ENCODE measurements around the gene PEAR1. TPM values are rescaled to one million over a fixed set of nuclear protein-coding genes. Genes with fewer than 3 reads are reported as not detected.

PEAR1 gene
- total RNA-seq, 2 donors from 2014 or later = 2.0 to 2.9 TPM

DNA sequence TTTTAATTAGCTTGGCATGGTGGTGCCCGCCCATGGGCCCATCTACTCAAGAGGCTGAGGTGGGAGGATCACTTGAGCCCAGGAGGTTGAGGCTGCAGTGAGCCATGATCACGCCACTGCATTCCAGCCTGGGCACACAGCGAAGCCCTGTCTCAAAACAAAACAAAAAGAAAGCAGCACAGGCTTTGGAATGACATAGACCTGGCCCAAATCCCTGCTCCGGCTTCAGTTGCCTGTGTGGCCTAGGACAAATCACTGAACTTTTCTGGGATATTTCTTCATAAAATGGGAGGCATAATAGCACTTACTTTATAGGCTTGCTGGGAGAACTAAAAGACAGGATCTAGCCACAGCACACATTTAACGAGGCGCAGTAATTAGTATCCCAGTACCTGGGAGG lies 2.4 kb downstream of the PEAR1 start:
- DNase-seq = no peak
- no peak for ATAC-seq
- intact Hi-C loops (cut with DNase I, micrococcal nuclease) = no loop called here

DNA sequence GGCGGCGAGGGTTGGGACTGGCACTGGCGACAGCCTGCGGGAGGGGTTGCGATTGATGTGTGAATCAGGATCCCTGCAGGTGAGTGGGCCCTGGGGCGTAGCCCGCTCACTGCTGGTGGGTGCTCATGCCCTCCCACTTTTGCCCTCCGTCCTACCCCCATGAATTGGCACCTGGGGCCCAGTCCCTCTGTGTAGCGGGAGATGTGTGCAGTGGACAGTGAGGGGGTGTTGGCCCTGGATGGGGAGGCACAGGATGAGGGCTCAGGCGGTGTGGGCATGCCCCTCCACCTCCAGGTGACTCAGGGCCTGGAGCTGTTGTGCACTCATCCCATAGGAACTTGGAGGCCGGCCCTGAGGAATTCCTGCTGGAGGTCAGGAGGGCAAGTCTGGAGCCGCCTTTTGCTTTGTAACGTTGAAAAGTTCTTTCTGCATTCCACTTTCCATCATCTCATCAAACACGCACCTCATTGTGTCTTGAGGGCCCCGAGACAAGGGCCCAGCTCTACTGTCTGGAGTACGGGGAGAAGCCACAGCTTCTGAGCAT lies 3.0 kb downstream of the PEAR1 start:
- intact Hi-C loops (cut with DNase I, micrococcal nuclease) = no loop called here
- DNase-seq = no peak
- ATAC-seq = no peak

DNA sequence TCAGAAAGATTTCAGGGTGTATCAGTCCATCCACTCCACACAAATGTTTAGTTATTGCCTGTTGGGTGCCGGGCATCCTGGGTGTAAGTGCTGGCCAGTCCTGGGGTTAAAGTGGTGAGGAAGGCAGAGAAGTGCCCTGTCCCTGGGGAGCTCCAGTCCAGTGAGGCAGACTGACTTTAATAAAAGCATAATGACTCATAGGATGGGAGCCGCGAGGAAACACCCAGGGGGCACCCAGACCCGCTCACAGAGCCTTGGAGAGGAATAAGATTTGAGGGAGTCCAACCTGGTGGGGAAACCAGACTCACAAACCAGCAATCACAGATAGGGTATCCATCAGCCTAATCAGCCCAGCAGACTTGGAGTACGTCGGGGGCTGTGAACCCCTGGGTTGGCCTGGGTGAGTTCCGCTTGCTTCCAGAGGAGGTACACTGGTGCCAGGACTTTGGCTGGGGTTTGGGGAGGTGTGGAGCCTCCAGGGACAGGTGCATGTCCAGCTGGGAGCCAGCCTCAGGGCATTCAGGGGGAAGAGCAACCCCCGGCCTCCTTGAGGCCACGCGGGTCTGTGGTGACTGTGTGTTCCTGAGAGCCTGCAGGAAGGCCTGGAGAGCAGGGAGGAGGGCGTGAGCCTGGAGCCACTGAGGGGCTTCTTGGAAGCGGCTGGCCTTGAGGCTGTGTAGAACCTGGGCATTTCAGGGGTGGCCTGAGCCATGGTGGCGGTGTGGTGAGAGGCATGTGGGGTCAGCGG lies 3.7 kb downstream of the PEAR1 start:
- DNase-seq (no peak), ATAC-seq (no peak)
- intact Hi-C loops (cut with DNase I, micrococcal nuclease) = no loop called here

DNA sequence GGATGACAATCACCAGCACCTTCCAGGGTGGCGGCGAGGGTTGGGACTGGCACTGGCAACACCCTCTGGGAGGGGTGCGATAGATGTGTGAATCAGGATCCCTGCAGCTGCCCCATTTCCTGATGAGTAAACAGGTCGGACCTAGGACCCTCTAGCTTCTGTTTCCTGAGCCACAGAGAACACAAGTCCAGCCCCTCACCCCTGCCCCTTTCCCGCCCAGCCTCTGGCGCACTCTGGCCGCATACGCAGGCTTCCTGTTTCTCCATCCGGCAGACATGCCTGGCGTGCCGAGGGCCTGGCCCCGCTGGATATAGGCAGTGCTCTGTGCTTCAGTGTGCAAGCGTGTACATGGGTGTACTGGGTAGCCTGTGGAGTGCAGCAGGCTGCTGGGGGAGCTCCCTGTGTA lies 4.6 kb downstream of the PEAR1 start:
- ATAC-seq (no peak), DNase-seq (no peak)
- intact Hi-C loops (cut with DNase I, micrococcal nuclease) = no loop called here

DNA sequence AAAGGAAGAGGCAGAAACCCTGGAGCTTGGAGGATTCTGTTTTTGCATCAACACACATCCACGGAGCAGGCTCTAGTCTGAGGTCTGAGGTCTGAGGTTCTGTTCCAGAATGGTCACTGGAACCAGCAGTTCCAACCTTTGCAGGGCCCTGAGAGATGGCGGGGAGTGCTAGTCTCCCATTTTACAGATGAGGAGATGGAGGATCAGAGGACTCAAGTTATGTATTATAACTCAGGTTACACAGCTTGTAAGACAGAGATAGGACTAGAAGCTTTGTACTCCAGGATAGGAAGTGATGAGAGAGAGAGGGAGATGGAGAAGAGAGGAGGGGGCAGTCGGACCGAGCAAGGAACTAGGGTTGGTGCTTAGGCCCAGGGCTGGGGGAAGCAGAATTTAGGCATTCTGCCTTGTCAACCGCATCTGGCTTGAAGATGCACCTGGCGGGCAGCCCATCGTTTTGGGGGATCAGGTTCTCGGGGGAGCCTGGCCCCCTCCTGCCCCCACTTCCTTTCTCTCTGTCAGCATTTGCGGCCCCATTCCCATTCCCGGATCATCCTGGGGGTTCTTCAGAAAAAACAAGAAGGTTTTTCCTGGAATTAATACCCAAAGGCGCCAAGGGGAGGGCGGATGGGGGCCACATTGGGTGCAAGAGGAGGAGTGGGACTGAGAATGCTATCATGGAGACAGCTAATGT lies 5.6 kb downstream of the PEAR1 start:
- ATAC-seq = no peak
- DNase-seq = no peak
- intact Hi-C loops (cut with DNase I, micrococcal nuclease) = no loop called here

DNA sequence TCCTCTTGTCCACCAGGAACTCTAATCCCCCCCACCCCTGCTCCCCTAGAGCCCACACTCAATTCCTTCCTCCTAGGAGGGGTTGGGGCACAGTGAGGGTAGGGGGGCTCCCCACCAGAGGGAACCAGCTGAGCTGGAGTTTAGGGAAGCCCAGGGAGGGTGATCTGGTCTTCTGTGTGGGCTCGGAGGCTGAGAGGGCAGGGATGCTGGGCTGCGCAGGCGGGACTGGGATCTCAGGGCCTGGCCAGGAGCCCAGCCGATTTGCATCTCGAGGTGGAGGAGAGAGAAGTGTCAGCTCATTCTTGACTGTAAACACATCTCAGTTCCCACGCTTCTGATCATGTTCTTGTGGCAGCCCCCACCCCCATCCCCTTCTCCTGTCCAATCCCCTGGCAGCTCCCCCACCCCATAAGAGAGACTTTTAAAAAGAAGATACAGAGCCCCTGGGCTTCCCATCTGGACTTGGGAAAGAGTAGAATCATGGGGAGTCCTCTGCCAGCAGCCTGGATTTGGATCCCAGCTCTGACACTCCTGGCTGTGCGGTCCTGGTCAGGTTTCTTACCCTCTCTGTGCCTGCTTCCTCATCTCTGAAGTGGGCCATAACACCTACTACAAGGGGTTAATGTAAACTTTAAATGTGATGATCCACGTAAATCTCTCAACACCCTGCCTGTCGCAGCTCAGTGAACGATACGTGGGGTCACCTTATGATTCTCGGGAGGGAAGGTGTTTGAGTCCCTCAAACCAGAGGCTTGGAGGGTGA lies 6.6 kb downstream of the PEAR1 start:
- no peak for DNase-seq
- intact Hi-C loops (cut with DNase I, micrococcal nuclease) = no loop called here
- no peak for ATAC-seq

DNA sequence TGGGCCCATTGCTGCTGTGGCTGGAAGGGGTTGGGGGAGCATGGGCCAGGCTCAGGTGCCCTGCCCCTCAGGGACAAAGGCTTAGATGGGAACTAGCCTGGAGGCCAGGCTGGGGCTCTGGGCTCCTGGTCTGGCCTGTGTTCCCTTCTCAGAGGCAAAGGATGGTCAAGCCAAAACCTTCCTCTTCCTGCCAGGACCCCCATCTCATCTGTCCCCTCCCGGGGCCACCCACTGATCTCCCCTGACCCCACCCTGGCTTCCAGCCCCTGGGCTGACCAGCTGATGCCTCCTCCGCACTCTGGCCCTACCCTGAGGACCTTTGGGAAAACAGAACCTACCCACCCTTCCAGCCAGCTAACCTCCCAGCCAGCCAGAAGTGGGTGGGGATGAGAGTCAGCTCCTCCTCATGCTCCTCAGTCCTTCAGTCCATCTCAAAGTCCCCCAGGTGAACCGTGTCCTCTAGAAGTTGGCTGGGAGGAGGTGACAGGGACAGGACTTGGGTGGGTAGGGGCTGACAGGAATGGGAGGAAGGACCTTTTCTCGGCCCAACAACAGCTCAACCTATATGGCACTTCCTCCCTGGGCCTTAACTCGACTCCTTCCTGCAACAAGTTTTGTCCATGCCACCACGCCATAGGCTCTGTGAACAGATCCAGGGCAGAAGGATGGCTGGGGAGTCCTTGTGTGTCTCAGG lies 7.5 kb downstream of the PEAR1 start:
- intact Hi-C loops (cut with DNase I, micrococcal nuclease) = no loop called here
- ATAC-seq = no peak
- DNase-seq = no peak

DNA sequence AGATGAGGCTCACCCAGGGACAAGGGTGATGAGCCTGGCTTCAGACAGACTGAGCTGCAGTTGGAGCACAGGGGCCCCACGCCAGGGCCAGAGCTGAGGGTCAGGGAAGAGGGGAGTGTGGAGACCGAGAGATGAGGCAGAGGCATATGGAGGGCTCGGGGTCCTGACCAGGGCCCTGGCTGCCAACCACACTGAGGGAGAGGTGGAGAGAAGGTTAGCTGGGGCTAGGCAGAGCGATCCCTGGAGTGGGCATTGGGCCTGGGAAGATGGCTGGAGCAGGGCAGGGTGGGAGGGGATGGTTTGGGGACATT lies 8.0 kb downstream of the PEAR1 start:
- no peak for ATAC-seq
- intact Hi-C loops (cut with DNase I, micrococcal nuclease) = no loop called here
- DNase-seq = no peak

DNA sequence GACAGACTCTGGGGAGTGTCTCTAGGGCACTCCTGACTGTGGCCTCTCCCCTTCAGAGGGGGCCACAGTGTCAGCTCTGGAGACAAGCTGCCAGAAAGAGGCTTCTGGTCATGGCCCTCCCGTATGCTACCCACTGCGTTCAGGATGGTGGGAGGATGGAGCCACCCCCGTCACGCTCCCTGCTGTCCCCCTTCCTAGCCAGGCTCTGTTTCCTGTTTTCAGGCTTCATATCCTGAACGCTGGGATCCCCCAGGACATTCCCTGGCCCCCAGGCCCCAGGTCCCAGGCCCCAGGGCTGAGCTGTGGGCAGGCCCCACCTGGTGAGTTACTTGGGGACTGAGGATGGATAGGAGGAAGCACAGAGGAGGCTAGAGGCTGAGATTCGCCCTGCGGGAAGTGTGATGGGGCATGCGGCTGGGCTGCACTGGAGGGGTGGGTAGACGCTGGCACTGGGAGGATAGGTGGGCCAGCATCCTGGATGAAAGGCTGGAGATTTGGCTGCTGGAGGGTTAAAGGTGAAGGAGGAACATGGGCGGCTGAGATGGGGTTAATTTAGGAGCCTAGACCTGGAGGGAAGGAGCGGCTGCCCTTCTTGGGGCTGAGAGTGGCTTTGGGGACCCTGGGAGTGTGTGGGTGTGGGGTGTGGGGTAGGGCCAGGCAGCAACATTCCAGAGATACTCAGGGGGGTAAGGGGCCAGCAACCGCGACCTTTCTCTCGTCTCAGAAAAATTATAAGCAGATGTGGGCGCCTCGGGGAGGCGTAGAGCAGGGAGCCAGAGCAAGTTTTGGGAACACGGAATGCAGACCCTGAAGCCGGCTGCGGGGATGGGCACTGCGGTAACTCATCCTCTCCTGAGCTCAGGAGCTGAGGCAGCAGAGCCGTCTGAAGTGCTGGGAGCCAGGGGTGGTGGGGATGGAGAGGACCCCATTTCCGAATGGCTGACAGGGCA lies 8.7 kb downstream of the PEAR1 start:
- ATAC-seq (no peak), DNase-seq (no peak)
- intact Hi-C loops (cut with DNase I, micrococcal nuclease) = no loop called here

DNA sequence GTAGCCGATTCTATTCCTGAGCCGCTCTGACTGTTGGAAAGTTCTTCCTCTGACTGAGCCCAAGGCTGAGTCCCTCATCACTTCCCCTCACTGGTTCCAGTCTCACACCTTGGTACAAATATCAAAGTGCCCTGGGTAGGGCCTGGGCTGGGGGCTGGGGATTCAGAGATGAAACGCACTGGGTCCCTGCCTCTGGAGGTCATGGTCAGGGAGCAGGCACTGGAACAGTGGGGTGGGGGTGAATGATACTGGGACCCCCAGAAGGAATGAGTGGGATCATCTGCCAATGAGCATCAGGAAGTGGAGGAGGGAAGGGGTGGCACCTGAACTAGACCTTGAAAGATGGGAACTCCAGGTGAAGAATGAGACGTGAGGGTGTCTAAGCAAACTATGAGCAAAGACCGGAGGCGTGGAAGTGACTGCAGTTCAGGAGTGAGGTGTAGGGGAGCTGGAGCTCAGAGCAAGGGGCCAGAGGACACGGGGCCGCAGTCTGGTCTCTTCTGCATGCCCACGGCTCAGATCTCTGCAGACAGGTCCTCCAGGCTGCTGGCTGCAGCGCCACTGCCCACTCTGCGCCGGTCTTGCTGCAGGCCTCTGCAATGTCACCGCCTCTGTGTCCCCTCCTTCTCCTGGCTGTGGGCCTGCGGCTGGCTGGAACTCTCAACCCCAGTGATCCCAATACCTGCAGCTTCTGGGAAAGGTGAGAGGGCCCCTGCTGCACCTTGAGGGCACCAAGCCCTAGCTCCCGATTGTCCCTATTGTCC lies 10.0 kb downstream of the PEAR1 start:
- intact Hi-C loops (cut with DNase I, micrococcal nuclease) = no loop called here
- ATAC-seq (no peak), DNase-seq (no peak)

DNA sequence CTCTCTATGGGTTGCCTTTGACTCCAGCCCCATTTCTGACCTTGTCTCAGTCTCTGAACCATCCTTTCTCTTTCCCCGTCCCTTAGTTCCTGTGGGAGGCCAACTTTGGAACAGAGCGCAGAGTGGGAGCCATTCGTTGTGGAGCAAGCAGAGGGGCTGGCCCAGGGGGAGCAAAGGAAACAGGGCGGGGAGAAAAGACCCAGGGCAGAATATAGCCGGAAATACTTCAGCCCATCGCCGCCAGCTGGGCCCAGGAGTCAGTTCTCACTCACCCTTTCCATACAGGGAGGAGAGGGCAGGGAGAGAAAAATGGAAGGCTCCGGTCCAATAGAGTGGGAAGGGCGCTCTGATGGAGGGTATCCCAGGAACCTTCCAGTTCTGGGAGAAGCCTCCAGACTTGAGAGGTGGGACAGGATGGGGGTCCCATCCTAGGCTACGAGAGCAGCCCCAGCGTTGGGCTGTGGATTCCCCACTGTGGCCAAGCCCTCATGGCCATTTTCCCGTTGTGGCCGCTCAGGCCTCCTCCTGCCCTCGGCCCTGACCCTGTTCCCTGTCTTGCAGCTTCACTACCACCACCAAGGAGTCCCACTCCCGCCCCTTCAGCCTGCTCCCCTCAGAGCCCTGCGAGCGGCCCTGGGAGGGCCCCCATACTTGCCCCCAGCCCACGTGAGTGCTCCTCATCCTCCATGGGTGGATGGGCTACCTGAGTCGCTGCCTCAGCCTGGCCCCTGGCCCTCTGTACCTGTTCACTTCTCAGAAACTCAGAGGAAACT lies 10.9 kb downstream of the PEAR1 start:
- intact Hi-C loops (cut with DNase I, micrococcal nuclease) = no loop called here
- ATAC-seq (no peak), DNase-seq (no peak)

DNA sequence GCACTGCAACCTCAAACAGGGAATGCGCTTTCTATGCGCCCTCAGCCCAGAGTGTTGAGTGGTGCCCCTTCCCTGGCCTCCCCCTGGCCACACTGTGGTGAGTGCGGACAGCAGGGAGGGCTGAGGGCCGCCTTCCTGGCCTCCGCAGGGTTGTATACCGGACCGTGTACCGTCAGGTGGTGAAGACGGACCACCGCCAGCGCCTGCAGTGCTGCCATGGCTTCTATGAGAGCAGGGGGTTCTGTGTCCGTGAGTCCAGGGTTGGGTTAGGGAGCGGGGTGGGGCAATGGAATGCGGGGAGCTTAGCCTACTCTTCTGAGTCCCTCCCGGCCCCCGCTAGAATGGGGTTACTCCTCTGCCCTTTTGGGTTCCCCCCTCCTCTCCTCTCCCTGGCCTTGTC lies 11.7 kb downstream of the PEAR1 start:
- ATAC-seq = no peak
- intact Hi-C loops (cut with DNase I, micrococcal nuclease) = no loop called here
- DNase-seq = no peak

DNA sequence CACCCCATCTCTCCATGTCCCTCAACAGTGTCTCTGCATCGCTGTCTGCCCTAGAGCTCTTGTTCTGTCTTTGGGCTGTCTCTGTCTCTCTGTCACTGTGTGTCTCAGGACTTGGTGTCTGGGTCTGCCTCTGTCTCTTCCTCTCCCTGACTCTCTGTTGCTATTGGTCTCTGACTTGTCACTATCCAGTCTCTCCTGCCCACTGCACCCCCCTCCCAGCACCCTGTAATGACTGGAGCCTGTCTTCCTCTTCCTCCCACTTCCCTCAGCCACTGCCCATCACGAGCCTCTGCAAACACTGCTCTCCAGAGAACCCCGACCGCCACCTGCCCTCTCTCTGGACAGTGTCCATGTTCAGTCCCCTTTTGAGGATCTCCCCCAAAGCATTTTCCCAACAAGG lies 12.1 kb downstream of the PEAR1 start:
- ATAC-seq (no peak), DNase-seq (no peak)
- intact Hi-C loops (cut with DNase I, micrococcal nuclease) = no loop called here

DNA sequence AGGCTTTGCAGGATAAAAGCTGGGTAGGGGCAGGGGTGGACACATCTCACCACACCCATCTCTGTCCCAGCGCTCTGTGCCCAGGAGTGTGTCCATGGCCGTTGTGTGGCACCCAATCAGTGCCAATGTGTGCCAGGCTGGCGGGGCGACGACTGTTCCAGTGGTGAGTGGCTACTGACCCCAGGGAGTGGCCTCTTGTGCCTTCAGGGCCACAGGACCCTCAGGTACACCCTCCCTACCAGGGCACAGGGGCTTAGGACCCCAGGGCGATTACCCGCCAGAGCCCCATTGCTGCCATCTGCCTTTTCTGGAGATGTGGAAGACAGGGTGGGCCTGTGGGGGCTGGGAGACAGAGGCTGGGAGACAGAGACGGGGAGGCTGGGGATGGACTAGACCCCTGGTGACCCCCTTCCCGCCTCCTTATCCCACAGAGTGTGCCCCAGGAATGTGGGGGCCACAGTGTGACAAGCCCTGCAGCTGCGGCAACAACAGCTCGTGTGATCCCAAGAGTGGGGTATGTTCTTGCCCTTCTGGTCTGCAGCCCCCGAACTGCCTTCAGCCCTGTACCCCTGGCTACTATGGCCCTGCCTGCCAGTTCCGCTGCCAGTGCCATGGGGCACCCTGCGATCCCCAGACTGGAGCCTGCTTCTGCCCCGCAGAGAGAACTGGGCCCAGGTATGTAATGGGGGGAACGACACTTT lies 12.8 kb downstream of the PEAR1 start:
- ATAC-seq = no peak
- no peak for DNase-seq
- intact Hi-C loops (cut with DNase I, micrococcal nuclease) = no loop called here

DNA sequence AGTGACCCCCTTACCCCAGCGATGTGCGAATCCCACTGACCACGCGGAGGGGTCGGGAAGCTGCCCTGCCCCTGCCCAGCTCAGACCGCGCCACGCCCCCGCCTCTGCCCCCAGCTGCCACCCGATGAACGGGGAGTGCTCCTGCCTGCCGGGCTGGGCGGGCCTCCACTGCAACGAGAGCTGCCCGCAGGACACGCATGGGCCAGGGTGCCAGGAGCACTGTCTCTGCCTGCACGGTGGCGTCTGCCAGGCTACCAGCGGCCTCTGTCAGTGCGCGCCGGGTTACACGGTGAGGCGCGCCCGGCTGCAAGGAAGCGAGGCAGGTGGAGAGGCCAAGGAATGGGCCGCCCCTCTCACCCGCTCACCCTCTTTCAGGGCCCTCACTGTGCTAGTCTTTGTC lies 15.0 kb downstream of the PEAR1 start:
- DNase-seq = no peak
- ATAC-seq = peak; percentile 32
- intact Hi-C loops (cut with DNase I, micrococcal nuclease) = no loop called here

DNA sequence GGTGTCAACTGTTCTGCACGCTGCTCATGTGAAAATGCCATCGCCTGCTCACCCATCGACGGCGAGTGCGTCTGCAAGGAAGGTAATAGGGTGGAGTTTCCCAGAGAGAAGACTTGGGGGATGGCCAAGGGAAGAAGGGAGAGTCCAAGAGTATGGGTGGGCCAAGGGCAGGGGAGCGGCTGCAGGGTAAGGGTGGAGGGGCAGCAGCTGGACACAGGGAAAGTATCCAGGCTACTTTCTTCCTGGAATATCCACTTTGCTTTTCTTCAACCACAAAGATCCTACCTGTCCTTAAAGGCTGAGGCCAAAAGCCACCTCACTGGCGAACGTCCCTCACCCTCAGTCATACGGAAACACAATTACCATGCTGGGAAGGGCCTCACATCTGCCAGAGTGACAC lies 15.4 kb downstream of the PEAR1 start:
- intact Hi-C loops (cut with DNase I, micrococcal nuclease) = no loop called here
- no peak for ATAC-seq
- DNase-seq = no peak

All from left colon (tissue), 2 donors.